HG03159 (cell line): Measurements from ENCODE around the gene TWNK.

ENCODE experiments used
- ATAC-seq: cut with Tn5 transposase; IDR thresholded peaks from one replicate; pipeline ENCODE4 v1.9.1; 2021; ENCODE audit warnings: mild to moderate bottlenecking, moderate library complexity; ENCODE audit not compliant: unreplicated experiment

TWNK gene

GRCh38 chr10:101010329-101010728, 23.0 kb downstream of the TWNK start:
- ATAC-seq = no peak

- ATAC-seq = no peak
These were observed 24.4 kb downstream of the TWNK start for GRCh38 chr10:101011517-101012423.

- ATAC-seq = peak; percentile 78
These were observed 25.4 kb downstream of the TWNK start for GRCh38 chr10:101012525-101013364.

- ATAC-seq = no peak
These were observed 26.1 kb downstream of the TWNK start for GRCh38 chr10:101013365-101013825.

GRCh38 chr10:101014230-101014884, 27.0 kb downstream of the TWNK start:
- ATAC-seq = no peak

- ATAC-seq = no peak
These were observed 27.7 kb downstream of the TWNK start for GRCh38 chr10:101014966-101015581.

- ATAC-seq = no peak
These were observed 28.2 kb downstream of the TWNK start for GRCh38 chr10:101015582-101015973.

- ATAC-seq = no peak
These were observed 29.5 kb downstream of the TWNK start for GRCh38 chr10:101016814-101017213.

- no peak for ATAC-seq
These were observed 30.8 kb downstream of the TWNK start for GRCh38 chr10:101018118-101018599.

GRCh38 chr10:101018600-101019439, 31.5 kb downstream of the TWNK start:
- no peak for ATAC-seq

- no peak for ATAC-seq
These were observed 32.0 kb downstream of the TWNK start for GRCh38 chr10:101019440-101019703.

- no peak for ATAC-seq
These were observed 33.2 kb downstream of the TWNK start for GRCh38 chr10:101020427-101021075.

- no peak for ATAC-seq
These were observed 33.9 kb downstream of the TWNK start for GRCh38 chr10:101021239-101021638.

- ATAC-seq = no peak
These were observed 34.4 kb downstream of the TWNK start for GRCh38 chr10:101021692-101022251.

- no peak for ATAC-seq
These were observed 35.8 kb downstream of the TWNK start for GRCh38 chr10:101022967-101023705.

GRCh38 chr10:101027106-101027720, 39.9 kb downstream of the TWNK start:
- ATAC-seq = no peak

- no peak for ATAC-seq
These were observed 41.3 kb downstream of the TWNK start for GRCh38 chr10:101028446-101029337.
